Measurements from ENCODE around the gene CCT5.

DNA sequence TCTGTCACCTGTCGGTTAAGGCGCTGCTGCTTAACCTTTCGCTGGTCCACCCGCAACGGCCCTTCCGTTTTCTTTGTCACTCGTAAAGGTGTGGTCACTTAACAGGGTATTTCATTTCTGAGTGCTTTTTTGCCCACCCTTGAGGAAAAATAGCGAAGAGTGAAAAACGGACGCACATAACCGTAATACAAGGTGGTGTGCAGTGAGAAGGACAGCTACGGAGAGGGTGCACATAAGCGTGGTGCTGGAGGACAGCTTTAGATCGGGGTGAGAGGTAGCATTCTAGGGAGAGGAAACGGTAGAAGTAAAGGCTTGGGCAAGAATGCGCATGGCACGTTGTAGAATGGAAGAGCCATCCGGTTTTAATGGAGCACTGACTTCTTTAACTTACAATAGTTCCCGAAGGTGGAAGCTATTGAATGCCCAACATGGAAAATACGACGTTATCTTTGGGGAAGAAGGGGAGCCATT, 761 bp downstream of the CCT5 start:
- TF ChIP-seq, protein P1, sequence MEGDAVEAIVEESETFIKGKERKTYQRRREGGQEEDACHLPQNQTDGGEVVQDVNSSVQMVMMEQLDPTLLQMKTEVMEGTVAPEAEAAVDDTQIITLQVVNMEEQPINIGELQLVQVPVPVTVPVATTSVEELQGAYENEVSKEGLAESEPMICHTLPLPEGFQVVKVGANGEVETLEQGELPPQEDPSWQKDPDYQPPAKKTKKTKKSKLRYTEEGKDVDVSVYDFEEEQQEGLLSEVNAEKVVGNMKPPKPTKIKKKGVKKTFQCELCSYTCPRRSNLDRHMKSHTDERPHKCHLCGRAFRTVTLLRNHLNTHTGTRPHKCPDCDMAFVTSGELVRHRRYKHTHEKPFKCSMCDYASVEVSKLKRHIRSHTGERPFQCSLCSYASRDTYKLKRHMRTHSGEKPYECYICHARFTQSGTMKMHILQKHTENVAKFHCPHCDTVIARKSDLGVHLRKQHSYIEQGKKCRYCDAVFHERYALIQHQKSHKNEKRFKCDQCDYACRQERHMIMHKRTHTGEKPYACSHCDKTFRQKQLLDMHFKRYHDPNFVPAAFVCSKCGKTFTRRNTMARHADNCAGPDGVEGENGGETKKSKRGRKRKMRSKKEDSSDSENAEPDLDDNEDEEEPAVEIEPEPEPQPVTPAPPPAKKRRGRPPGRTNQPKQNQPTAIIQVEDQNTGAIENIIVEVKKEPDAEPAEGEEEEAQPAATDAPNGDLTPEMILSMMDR (IDR thresholded peaks at IDR 0.05) = no peak
- no peak for TF ChIP-seq POLR2A (IDR thresholded peaks at IDR 0.05)
